HG03460 (cell line): ENCODE measurements around the gene SZRD1.

ENCODE experiments used
- ATAC-seq: cut with Tn5 transposase; IDR thresholded peaks from one replicate; pipeline ENCODE4 v1.9.1; 2021; ENCODE audit not compliant: unreplicated experiment

Gene SZRD1

GRCh38 chr1:16436946-16437474 lies 70.0 kb downstream of the SZRD1 start, which contains the start of gene SPATA21:
Gene SPATA21, minus strand, starts transcription at chr1:16437424. Its CDS starts 6,053 bp downstream, at chr1:16431371.
- no peak for ATAC-seq

- ATAC-seq: no peak
Observed at GRCh38 chr1:16438516-16438915, 71.5 kb downstream of the SZRD1 start.

GRCh38 chr1:16438924-16439323 lies 71.9 kb downstream of the SZRD1 start:
- ATAC-seq: no peak

GRCh38 chr1:16440131-16440469 lies 73.1 kb downstream of the SZRD1 start:
- ATAC-seq: peak; percentile 8

GRCh38 chr1:16440470-16441281 lies 73.6 kb downstream of the SZRD1 start, which contains the start of gene NECAP2:
Gene NECAP2, plus strand, starts transcription at chr1:16440724. Its CDS starts 38 bp downstream, at chr1:16440762.
- peak; percentile 82 for ATAC-seq

- ATAC-seq: peak; percentile 7
Observed at GRCh38 chr1:16441282-16441665, 74.2 kb downstream of the SZRD1 start.

- ATAC-seq: no peak
Observed at GRCh38 chr1:16442265-16442664, 75.2 kb downstream of the SZRD1 start.

GRCh38 chr1:16442941-16443340 lies 75.9 kb downstream of the SZRD1 start:
- no peak for ATAC-seq

GRCh38 chr1:16443975-16444770 lies 77.1 kb downstream of the SZRD1 start:
- ATAC-seq: no peak

GRCh38 chr1:16445052-16445451 lies 78.0 kb downstream of the SZRD1 start:
- ATAC-seq: no peak

- no peak for ATAC-seq
Observed at GRCh38 chr1:16446116-16446515, 79.1 kb downstream of the SZRD1 start.

GRCh38 chr1:16447641-16448040 lies 80.6 kb downstream of the SZRD1 start:
- no peak for ATAC-seq
